ENCODE measurements around the gene ZNF618.
"Not testable (repeated sequence)": the region's sequence is repeated elsewhere in the genome, so short reads cannot be mapped to it uniquely, and the experiment has no call there.

The ZNF618 gene

GRCh38 chr9:113995401-113995800 lies 119.3 kb downstream of the ZNF618 start:
- Histone ChIP-seq H2AFZ (ENCODE audit: low read depth, low read length) (no peak overlapping the region), H3K36me3 (ENCODE audit: insufficient read depth, low read length) (peaks cover 32% of the 10 kb centered on the region), H3K9me3 (ENCODE audit: low read length) (no peaks in the 10 kb centered on the region), H3K4me1 (ENCODE audit: insufficient read depth, low read length) (no peaks in the 10 kb centered on the region), H3K4me3 (ENCODE audit: low read length) (no peak overlapping the region), H3K27me3 (ENCODE audit: insufficient read depth, low read length) (no peaks in the 10 kb centered on the region)

- no peak overlapping the region for H2AFZ ChIP-seq (ENCODE audit: low read depth, low read length)
- no peaks in the 10 kb centered on the region for H3K9me3 ChIP-seq (ENCODE audit: low read length)
- H3K4me1 ChIP-seq (ENCODE audit: insufficient read depth, low read length): no peaks in the 10 kb centered on the region
- H3K36me3 ChIP-seq (ENCODE audit: insufficient read depth, low read length): peaks cover 30% of the 10 kb centered on the region
- no peaks in the 10 kb centered on the region for H3K27me3 ChIP-seq (ENCODE audit: insufficient read depth, low read length)
- H3K4me3 ChIP-seq (ENCODE audit: low read length): no peak overlapping the region
Observed at GRCh38 chr9:113995963-113996362, 119.9 kb downstream of the ZNF618 start.

GRCh38 chr9:113996531-113997001 lies 120.5 kb downstream of the ZNF618 start:
- Histone ChIP-seq H2AFZ (ENCODE audit: low read depth, low read length) (no peak overlapping the region), H3K4me3 (ENCODE audit: low read length) (no peak overlapping the region), H3K9me3 (ENCODE audit: low read length) (no peaks in the 10 kb centered on the region), H3K36me3 (ENCODE audit: insufficient read depth, low read length) (peaks cover 31% of the 10 kb centered on the region), H3K27me3 (ENCODE audit: insufficient read depth, low read length) (no peaks in the 10 kb centered on the region), H3K4me1 (ENCODE audit: insufficient read depth, low read length) (no peaks in the 10 kb centered on the region)

GRCh38 chr9:113997064-113997463 lies 121.0 kb downstream of the ZNF618 start:
- not testable (repeated sequence) for H3K27me3 ChIP-seq (ENCODE audit: insufficient read depth, low read length); H3K9me3 ChIP-seq (ENCODE audit: low read length); H3K4me3 ChIP-seq (ENCODE audit: low read length); H2AFZ ChIP-seq (ENCODE audit: low read depth, low read length); H3K4me1 ChIP-seq (ENCODE audit: insufficient read depth, low read length)
- H3K36me3 ChIP-seq (ENCODE audit: insufficient read depth, low read length): peaks cover 34% of the 10 kb centered on the region

- H3K4me1 ChIP-seq (ENCODE audit: insufficient read depth, low read length): no peaks in the 10 kb centered on the region
- no peak overlapping the region for H3K4me3 ChIP-seq (ENCODE audit: low read length)
- H2AFZ ChIP-seq (ENCODE audit: low read depth, low read length): no peak overlapping the region
- peaks cover 39% of the 10 kb centered on the region for H3K36me3 ChIP-seq (ENCODE audit: insufficient read depth, low read length)
- H3K9me3 ChIP-seq (ENCODE audit: low read length): no peaks in the 10 kb centered on the region
- no peaks in the 10 kb centered on the region for H3K27me3 ChIP-seq (ENCODE audit: insufficient read depth, low read length)
Observed at GRCh38 chr9:113997610-113998009, 121.5 kb downstream of the ZNF618 start.

- H3K9me3 ChIP-seq (ENCODE audit: low read length): no peaks in the 10 kb centered on the region
- H3K4me1 ChIP-seq (ENCODE audit: insufficient read depth, low read length): no peaks in the 10 kb centered on the region
- no peak overlapping the region for H3K4me3 ChIP-seq (ENCODE audit: low read length)
- H3K36me3 ChIP-seq (ENCODE audit: insufficient read depth, low read length): peaks cover 43% of the 10 kb centered on the region
- H3K27me3 ChIP-seq (ENCODE audit: insufficient read depth, low read length): no peaks in the 10 kb centered on the region
- no peak overlapping the region for H2AFZ ChIP-seq (ENCODE audit: low read depth, low read length)
Observed at GRCh38 chr9:113998114-113998513, 122.0 kb downstream of the ZNF618 start.

- Histone ChIP-seq H3K27me3 (ENCODE audit: insufficient read depth, low read length) (no peaks in the 10 kb centered on the region), H2AFZ (ENCODE audit: low read depth, low read length) (no peak overlapping the region), H3K4me1 (ENCODE audit: insufficient read depth, low read length) (no peaks in the 10 kb centered on the region), H3K9me3 (ENCODE audit: low read length) (no peaks in the 10 kb centered on the region), H3K4me3 (ENCODE audit: low read length) (no peak overlapping the region), H3K36me3 (ENCODE audit: insufficient read depth, low read length) (peaks cover 47% of the 10 kb centered on the region)
Observed at GRCh38 chr9:113998525-113999255, 122.6 kb downstream of the ZNF618 start.

GRCh38 chr9:113999256-114000062 lies 123.3 kb downstream of the ZNF618 start:
- H2AFZ ChIP-seq (ENCODE audit: low read depth, low read length): no peak overlapping the region
- peaks cover 53% of the 10 kb centered on the region for H3K36me3 ChIP-seq (ENCODE audit: insufficient read depth, low read length)
- H3K4me3 ChIP-seq (ENCODE audit: low read length): no peak overlapping the region
- H3K27me3 ChIP-seq (ENCODE audit: insufficient read depth, low read length): no peaks in the 10 kb centered on the region
- no peaks in the 10 kb centered on the region for H3K9me3 ChIP-seq (ENCODE audit: low read length)
- H3K4me1 ChIP-seq (ENCODE audit: insufficient read depth, low read length): no peaks in the 10 kb centered on the region

GRCh38 chr9:114000063-114000454 lies 124.0 kb downstream of the ZNF618 start:
- Histone ChIP-seq H3K4me3 (ENCODE audit: low read length) (no peak overlapping the region), H3K36me3 (ENCODE audit: insufficient read depth, low read length) (peaks cover 59% of the 10 kb centered on the region), H2AFZ (ENCODE audit: low read depth, low read length) (no peak overlapping the region), H3K4me1 (ENCODE audit: insufficient read depth, low read length) (no peaks in the 10 kb centered on the region), H3K27me3 (ENCODE audit: insufficient read depth, low read length) (no peaks in the 10 kb centered on the region), H3K9me3 (ENCODE audit: low read length) (no peaks in the 10 kb centered on the region)

GRCh38 chr9:114000671-114001409 lies 124.7 kb downstream of the ZNF618 start:
- Histone ChIP-seq H3K4me3 (ENCODE audit: low read length) (no peak overlapping the region), H3K9me3 (ENCODE audit: low read length) (peaks cover 3% of the 10 kb centered on the region), H2AFZ (ENCODE audit: low read depth, low read length) (no peak overlapping the region), H3K27me3 (ENCODE audit: insufficient read depth, low read length) (no peaks in the 10 kb centered on the region), H3K4me1 (ENCODE audit: insufficient read depth, low read length) (no peaks in the 10 kb centered on the region), H3K36me3 (ENCODE audit: insufficient read depth, low read length) (peaks cover 67% of the 10 kb centered on the region)

GRCh38 chr9:114001410-114001685 lies 125.2 kb downstream of the ZNF618 start:
- Histone ChIP-seq H3K4me3 (ENCODE audit: low read length) (no peak overlapping the region), H3K36me3 (ENCODE audit: insufficient read depth, low read length) (peaks cover 72% of the 10 kb centered on the region), H2AFZ (ENCODE audit: low read depth, low read length) (no peak overlapping the region), H3K4me1 (ENCODE audit: insufficient read depth, low read length) (no peaks in the 10 kb centered on the region), H3K9me3 (ENCODE audit: low read length) (peaks cover 6% of the 10 kb centered on the region), H3K27me3 (ENCODE audit: insufficient read depth, low read length) (no peaks in the 10 kb centered on the region)

GRCh38 chr9:114001794-114002261 lies 125.7 kb downstream of the ZNF618 start:
- Histone ChIP-seq H3K4me3 (ENCODE audit: low read length) (no peak overlapping the region), H3K4me1 (ENCODE audit: insufficient read depth, low read length) (no peaks in the 10 kb centered on the region), H3K9me3 (ENCODE audit: low read length) (peaks cover 6% of the 10 kb centered on the region), H3K36me3 (ENCODE audit: insufficient read depth, low read length) (peaks cover 75% of the 10 kb centered on the region), H3K27me3 (ENCODE audit: insufficient read depth, low read length) (no peaks in the 10 kb centered on the region), H2AFZ (ENCODE audit: low read depth, low read length) (no peak overlapping the region)
